ENCODE measurements around the gene ZNF552. TPM values are rescaled to one million over a fixed set of nuclear protein-coding genes. Genes with fewer than 3 reads are reported as not detected.
A peak's percentile ranks its signal among the peaks of the same experiment; 100 is the strongest.
"Not testable (repeated sequence)": the region's sequence is repeated elsewhere in the genome, so short reads cannot be mapped to it uniquely, and the experiment has no call there.

ZNF552 gene
- total and polyA plus RNA-seq, 2 of the 13 experiments (the other 11 are each of a cell fraction or from before 2014, with no cell fraction given) = 8.1 to 16.6 TPM

DNA sequence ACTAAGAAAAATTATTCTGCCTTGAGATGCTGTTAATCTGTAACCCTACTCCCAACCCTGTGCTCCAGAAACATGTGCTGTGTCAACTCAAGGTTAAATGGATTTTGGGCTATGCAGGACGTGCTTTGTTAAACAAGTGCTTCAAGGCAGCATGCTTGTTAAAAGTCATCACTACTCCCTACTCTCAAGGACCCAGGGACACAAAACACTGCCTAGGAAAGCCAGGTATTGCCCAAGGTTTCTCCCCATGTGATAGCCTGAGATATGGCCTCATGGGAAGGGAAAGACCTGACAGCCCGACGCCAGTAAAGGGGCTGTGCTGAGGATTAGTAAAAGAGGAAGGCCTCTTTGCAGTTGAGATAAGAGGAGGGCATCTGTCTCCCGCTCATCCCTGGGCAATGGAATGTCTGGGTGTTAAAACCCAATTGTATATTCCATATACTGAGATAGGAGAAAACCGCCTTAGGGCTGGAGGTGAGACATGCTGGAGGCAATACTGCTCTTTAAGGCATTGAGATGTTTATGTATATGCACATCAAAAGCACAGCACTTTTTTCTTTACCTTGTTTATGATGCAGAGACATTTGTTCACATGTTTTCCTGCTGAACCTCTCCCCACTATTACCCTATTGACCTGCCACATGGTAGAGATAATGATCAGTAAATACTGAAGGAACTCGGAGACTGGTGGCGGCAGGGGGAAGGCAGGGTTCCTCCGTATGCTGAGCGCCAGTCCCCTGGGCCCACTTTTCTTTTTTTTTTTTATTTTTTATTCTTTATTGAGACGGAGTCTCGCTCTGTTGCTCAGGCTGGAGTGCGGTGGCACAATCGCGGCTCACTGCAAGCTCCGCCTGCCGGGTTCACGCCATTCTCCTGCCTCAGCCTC, 4.1 kb downstream of the ZNF552 start (continued):
- TF ChIP-seq DMAP1 (CRISPR knock-in tag; IDR thresholded peaks at IDR 0.05) (peak; percentile 44; the same call in 1 of the 2 replicates), MIXL1 (CRISPR knock-in tag; IDR thresholded peaks at IDR 0.05) (peak; percentile 59), ESRRA (CRISPR knock-in tag; IDR thresholded peaks at IDR 0.05; ENCODE audit: low read depth) (0 out of 2 replicates have a peak, but pooled peaks have one; percentile 9), KDM3A (CRISPR knock-in tag; IDR thresholded peaks at IDR 0.05; ENCODE audit: low read depth) (0 out of 2 replicates have a peak, but pooled peaks have one; percentile 16), ZNF224 (CRISPR knock-in tag; IDR thresholded peaks at IDR 0.05) (0 out of 2 replicates have a peak, but pooled peaks have one; percentile 36), PITX1 (CRISPR knock-in tag; IDR thresholded peaks at IDR 0.05) (peak; percentile 62; the same call in 1 of the 2 replicates), SOX6 (CRISPR knock-in tag; IDR thresholded peaks at IDR 0.05) (peak; percentile 32), ASH2L (IDR thresholded peaks at IDR 0.05; ENCODE audit: insufficient read length, low read depth, low read length) (peak; percentile 31), THAP11 (CRISPR knock-in tag; IDR thresholded peaks at IDR 0.05) (peak; percentile 75), SAP130 (CRISPR knock-in tag; IDR thresholded peaks at IDR 0.05; ENCODE audit: low read depth) (peak; percentile 67), LCORL (CRISPR knock-in tag; IDR thresholded peaks at IDR 0.05) (peak; percentile 63), MEIS1 (CRISPR knock-in tag; IDR thresholded peaks at IDR 0.05; ENCODE audit: borderline replicate concordance) (peak; percentile 45; the same call in 1 of the 2 replicates)
- TF ChIP-seq, protein P1, sequence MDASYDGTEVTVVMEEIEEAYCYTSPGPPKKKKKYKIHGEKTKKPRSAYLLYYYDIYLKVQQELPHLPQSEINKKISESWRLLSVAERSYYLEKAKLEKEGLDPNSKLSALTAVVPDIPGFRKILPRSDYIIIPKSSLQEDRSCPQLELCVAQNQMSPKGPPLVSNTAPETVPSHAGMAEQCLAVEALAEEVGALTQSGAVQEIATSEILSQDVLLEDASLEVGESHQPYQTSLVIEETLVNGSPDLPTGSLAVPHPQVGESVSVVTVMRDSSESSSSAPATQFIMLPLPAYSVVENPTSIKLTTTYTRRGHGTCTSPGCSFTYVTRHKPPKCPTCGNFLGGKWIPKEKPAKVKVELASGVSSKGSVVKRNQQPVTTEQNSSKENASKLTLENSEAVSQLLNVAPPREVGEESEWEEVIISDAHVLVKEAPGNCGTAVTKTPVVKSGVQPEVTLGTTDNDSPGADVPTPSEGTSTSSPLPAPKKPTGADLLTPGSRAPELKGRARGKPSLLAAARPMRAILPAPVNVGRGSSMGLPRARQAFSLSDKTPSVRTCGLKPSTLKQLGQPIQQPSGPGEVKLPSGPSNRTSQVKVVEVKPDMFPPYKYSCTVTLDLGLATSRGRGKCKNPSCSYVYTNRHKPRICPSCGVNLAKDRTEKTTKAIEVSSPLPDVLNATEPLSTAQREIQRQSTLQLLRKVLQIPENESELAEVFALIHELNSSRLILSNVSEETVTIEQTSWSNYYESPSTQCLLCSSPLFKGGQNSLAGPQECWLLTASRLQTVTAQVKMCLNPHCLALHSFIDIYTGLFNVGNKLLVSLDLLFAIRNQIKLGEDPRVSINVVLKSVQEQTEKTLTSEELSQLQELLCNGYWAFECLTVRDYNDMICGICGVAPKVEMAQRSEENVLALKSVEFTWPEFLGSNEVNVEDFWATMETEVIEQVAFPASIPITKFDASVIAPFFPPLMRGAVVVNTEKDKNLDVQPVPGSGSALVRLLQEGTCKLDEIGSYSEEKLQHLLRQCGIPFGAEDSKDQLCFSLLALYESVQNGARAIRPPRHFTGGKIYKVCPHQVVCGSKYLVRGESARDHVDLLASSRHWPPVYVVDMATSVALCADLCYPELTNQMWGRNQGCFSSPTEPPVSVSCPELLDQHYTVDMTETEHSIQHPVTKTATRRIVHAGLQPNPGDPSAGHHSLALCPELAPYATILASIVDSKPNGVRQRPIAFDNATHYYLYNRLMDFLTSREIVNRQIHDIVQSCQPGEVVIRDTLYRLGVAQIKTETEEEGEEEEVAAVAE (CRISPR knock-in tag; IDR thresholded peaks at IDR 0.05; ENCODE audit: borderline replicate concordance) = peak; percentile 62; the same call in 1 of the 2 replicates
- TF ChIP-seq, protein P2, sequence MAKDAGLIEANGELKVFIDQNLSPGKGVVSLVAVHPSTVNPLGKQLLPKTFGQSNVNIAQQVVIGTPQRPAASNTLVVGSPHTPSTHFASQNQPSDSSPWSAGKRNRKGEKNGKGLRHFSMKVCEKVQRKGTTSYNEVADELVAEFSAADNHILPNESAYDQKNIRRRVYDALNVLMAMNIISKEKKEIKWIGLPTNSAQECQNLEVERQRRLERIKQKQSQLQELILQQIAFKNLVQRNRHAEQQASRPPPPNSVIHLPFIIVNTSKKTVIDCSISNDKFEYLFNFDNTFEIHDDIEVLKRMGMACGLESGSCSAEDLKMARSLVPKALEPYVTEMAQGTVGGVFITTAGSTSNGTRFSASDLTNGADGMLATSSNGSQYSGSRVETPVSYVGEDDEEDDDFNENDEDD (CRISPR knock-in tag; IDR thresholded peaks at IDR 0.05; ENCODE audit: borderline replicate concordance) = 0 out of 2 replicates have a peak, but pooled peaks have one; percentile 13
- TF ChIP-seq SOX6, LCORL (IDR thresholded peaks at IDR 0.05): not testable (repeated sequence)
- TF ChIP-seq, protein P3, sequence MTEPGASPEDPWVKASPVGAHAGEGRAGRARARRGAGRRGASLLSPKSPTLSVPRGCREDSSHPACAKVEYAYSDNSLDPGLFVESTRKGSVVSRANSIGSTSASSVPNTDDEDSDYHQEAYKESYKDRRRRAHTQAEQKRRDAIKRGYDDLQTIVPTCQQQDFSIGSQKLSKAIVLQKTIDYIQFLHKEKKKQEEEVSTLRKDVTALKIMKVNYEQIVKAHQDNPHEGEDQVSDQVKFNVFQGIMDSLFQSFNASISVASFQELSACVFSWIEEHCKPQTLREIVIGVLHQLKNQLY (CRISPR knock-in tag; IDR thresholded peaks at IDR 0.05) = peak; percentile 80
- TF ChIP-seq, protein P4, sequence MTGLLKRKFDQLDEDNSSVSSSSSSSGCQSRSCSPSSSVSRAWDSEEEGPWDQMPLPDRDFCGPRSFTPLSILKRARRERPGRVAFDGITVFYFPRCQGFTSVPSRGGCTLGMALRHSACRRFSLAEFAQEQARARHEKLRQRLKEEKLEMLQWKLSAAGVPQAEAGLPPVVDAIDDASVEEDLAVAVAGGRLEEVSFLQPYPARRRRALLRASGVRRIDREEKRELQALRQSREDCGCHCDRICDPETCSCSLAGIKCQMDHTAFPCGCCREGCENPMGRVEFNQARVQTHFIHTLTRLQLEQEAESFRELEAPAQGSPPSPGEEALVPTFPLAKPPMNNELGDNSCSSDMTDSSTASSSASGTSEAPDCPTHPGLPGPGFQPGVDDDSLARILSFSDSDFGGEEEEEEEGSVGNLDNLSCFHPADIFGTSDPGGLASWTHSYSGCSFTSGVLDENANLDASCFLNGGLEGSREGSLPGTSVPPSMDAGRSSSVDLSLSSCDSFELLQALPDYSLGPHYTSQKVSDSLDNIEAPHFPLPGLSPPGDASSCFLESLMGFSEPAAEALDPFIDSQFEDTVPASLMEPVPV (CRISPR knock-in tag; IDR thresholded peaks at IDR 0.05) = peak; percentile 66; the same call in 1 of the 2 replicates
- TF ChIP-seq, protein P5, sequence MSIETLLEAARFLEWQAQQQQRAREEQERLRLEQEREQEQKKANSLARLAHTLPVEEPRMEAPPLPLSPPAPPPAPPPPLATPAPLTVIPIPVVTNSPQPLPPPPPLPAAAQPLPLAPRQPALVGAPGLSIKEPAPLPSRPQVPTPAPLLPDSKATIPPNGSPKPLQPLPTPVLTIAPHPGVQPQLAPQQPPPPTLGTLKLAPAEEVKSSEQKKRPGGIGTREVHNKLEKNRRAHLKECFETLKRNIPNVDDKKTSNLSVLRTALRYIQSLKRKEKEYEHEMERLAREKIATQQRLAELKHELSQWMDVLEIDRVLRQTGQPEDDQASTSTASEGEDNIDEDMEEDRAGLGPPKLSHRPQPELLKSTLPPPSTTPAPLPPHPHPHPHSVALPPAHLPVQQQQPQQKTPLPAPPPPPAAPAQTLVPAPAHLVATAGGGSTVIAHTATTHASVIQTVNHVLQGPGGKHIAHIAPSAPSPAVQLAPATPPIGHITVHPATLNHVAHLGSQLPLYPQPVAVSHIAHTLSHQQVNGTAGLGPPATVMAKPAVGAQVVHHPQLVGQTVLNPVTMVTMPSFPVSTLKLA (IDR thresholded peaks at IDR 0.05) = peak; percentile 57; the same call in 1 of the 2 replicates
